Measurements from ENCODE around the gene RPA1.

DNA sequence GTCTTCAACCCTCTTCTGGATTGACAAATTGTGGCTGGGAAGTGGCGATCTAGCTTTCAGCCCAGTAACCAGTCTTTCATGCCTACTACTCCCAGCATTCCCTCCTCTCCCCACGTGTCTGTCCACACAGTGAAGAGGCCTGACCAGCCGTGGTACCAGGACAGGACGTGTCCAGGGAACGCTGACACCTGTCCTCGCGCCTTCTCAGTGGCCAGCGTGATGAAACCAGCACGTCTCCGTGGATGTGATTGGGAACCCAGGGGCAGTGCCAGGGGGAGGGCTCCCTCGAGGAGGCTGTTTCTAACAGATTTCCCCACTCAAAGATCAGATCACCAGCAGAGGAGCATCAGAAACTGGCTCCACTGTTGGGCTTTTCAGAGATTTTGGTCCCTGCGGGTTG is 69.1 kb downstream of the RPA1 start:
- TF ChIP-seq, protein P1, sequence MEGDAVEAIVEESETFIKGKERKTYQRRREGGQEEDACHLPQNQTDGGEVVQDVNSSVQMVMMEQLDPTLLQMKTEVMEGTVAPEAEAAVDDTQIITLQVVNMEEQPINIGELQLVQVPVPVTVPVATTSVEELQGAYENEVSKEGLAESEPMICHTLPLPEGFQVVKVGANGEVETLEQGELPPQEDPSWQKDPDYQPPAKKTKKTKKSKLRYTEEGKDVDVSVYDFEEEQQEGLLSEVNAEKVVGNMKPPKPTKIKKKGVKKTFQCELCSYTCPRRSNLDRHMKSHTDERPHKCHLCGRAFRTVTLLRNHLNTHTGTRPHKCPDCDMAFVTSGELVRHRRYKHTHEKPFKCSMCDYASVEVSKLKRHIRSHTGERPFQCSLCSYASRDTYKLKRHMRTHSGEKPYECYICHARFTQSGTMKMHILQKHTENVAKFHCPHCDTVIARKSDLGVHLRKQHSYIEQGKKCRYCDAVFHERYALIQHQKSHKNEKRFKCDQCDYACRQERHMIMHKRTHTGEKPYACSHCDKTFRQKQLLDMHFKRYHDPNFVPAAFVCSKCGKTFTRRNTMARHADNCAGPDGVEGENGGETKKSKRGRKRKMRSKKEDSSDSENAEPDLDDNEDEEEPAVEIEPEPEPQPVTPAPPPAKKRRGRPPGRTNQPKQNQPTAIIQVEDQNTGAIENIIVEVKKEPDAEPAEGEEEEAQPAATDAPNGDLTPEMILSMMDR (IDR thresholded peaks at IDR 0.05): no peak
- no peak for TF ChIP-seq POLR2AphosphoS5 (IDR thresholded peaks at IDR 0.05)
